SK-N-SH treated with all-trans-retinoic acid at 6 μM for 48 hours (cell line): Measurements from ENCODE around the gene NPR1.
"Not testable (repeated sequence)": the region's sequence is repeated elsewhere in the genome, so short reads cannot be mapped to it uniquely, and the experiment has no call there.

Experiments used
- ATAC-seq: fragments of 200-7000 bp; cut with Tn5 transposase; 3 replicates; pipeline ENCODE4 v1.9.1; 2020; ENCODE audit warnings: mild to moderate bottlenecking, moderate library complexity
- ARNTL ChIP-seq: fragments of 450-650 bp; formaldehyde crosslinking; IDR thresholded peaks from 2 replicates; pipeline ENCODE4 v1.5.0; 2020; ENCODE audit warnings: low read depth, mild to moderate bottlenecking, moderate library complexity, borderline replicate concordance
- BACH2 ChIP-seq: fragments of 250-450 bp; sonication (Bioruptor Pico); IDR thresholded peaks from 2 replicates; pipeline ENCODE4 v1.9.0; 2021; ENCODE audit warnings: mild to moderate bottlenecking, borderline replicate concordance
- CSDC2 ChIP-seq: fragments of 250-450 bp; sonication (Bioruptor Pico); IDR thresholded peaks from 2 replicates; pipeline ENCODE4 v1.5.0; 2020; ENCODE audit warnings: mild to moderate bottlenecking, moderate library complexity
- ESRRG ChIP-seq: fragments of 250-450 bp; sonication (Bioruptor Pico); IDR thresholded peaks from 2 replicates; pipeline ENCODE4 v1.6.1; 2021; ENCODE audit warnings: mild to moderate bottlenecking
- GLIS3 ChIP-seq: fragments of 250-450 bp; sonication (Bioruptor Pico); IDR thresholded peaks from 2 replicates; pipeline ENCODE4 v1.5.0; 2020; ENCODE audit warnings: mild to moderate bottlenecking, moderate library complexity
- ISL1 ChIP-seq: fragments of 250-450 bp; sonication (Bioruptor Pico); IDR thresholded peaks from 2 replicates; pipeline ENCODE4 v2.1.2; 2022; ENCODE audit warnings: mild to moderate bottlenecking, moderate library complexity
- OSR1 ChIP-seq: fragments of 250-450 bp; sonication (Bioruptor Pico); IDR thresholded peaks from 2 replicates; pipeline ENCODE4 v1.8.0; 2022; ENCODE audit warnings: moderate library complexity, mild to moderate bottlenecking, inconsistent platforms
- PPARA ChIP-seq: fragments of 250-450 bp; sonication (Bioruptor Pico); IDR thresholded peaks from 2 replicates; pipeline ENCODE4 v1.5.0; 2020; ENCODE audit warnings: mild to moderate bottlenecking, borderline replicate concordance
- SNAI2 ChIP-seq: fragments of 250-450 bp; sonication (Bioruptor Pico); IDR thresholded peaks from 2 replicates; pipeline ENCODE4 v1.5.0; 2020; ENCODE audit warnings: mild to moderate bottlenecking, moderate library complexity
- TCF4 ChIP-seq: fragments of 250-450 bp; sonication (Bioruptor Pico); IDR thresholded peaks from 2 replicates; pipeline ENCODE4 v1.8.0; 2021; ENCODE audit warnings: mild to moderate bottlenecking, moderate library complexity, borderline replicate concordance
- TOX ChIP-seq: fragments of 250-450 bp; sonication (Bioruptor Pico); IDR thresholded peaks from 2 replicates; pipeline ENCODE4 v1.8.0; 2021; ENCODE audit warnings: mild to moderate bottlenecking, moderate library complexity, borderline replicate concordance
- ZC3H10 ChIP-seq: fragments of 250-450 bp; sonication (Bioruptor Pico); IDR thresholded peaks from 2 replicates; pipeline ENCODE4 v1.5.1; 2021; ENCODE audit warnings: mild to moderate bottlenecking, moderate library complexity
- ZFP3 ChIP-seq: fragments of 250-450 bp; sonication (Bioruptor Pico); IDR thresholded peaks from 2 replicates; pipeline ENCODE4 v1.5.0; 2020; ENCODE audit warnings: mild to moderate bottlenecking, moderate library complexity
- ZFP30 ChIP-seq: fragments of 450-650 bp; formaldehyde crosslinking; IDR thresholded peaks from 2 replicates; pipeline ENCODE4 v1.5.0; 2022; ENCODE audit warnings: mild to moderate bottlenecking, moderate library complexity
- ZNF565 ChIP-seq: fragments of 450-650 bp; formaldehyde crosslinking; conservative IDR thresholded peaks from 2 replicates; pipeline ENCODE4 v1.5.0; 2020; ENCODE audit warnings: low read depth, mild to moderate bottlenecking, moderate library complexity
- ZNF70 ChIP-seq: fragments of 450-650 bp; formaldehyde crosslinking; IDR thresholded peaks from 2 replicates; pipeline ENCODE4 v1.5.0; 2020; ENCODE audit warnings: mild to moderate bottlenecking, moderate library complexity
- TF ChIP-seq, protein P1 (sequence below): fragments of 250-450 bp; sonication (Bioruptor Pico); IDR thresholded peaks from 2 replicates; pipeline ENCODE4 v1.8.0; 2021; ENCODE audit warnings: low read depth, mild to moderate bottlenecking, moderate library complexity, borderline replicate concordance
- TF ChIP-seq, protein P2 (sequence below): fragments of 250-450 bp; sonication (Bioruptor Pico); IDR thresholded peaks from 2 replicates; pipeline ENCODE4 v1.5.1; 2021; ENCODE audit warnings: mild to moderate bottlenecking, moderate library complexity
- TF ChIP-seq, protein P3 (sequence below): fragments of 250-450 bp; sonication (Bioruptor Pico); IDR thresholded peaks from 2 replicates; pipeline ENCODE4 v1.5.0; 2020; ENCODE audit warnings: mild to moderate bottlenecking, moderate library complexity
- TF ChIP-seq, protein P4 (sequence below): fragments of 250-450 bp; sonication (Bioruptor Pico); IDR thresholded peaks from 2 replicates; pipeline ENCODE4 v1.8.0; 2020; ENCODE audit warnings: mild to moderate bottlenecking, moderate library complexity, borderline replicate concordance

The NPR1 gene

DNA sequence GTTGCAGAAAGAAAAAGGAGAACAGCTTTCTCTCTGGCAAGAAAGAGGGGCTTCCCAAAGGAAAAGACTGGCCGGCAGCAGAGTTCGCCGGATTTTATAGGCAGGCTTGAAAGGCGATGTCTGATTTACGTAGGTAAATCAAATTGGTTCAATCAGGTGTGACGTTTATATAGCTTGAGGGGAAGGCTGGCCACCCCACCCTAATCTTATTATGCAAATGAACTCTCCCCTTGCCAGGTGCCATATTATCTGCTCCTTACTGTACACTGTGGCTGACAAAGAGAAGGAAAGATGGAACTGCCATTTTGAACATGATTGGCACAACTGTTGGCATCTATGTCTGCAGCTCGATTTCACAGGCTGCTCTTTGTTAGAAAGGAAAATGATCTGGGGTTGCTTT is 32.5 kb downstream of the NPR1 start:
- no peak for ATAC-seq
- TF ChIP-seq, protein P1, sequence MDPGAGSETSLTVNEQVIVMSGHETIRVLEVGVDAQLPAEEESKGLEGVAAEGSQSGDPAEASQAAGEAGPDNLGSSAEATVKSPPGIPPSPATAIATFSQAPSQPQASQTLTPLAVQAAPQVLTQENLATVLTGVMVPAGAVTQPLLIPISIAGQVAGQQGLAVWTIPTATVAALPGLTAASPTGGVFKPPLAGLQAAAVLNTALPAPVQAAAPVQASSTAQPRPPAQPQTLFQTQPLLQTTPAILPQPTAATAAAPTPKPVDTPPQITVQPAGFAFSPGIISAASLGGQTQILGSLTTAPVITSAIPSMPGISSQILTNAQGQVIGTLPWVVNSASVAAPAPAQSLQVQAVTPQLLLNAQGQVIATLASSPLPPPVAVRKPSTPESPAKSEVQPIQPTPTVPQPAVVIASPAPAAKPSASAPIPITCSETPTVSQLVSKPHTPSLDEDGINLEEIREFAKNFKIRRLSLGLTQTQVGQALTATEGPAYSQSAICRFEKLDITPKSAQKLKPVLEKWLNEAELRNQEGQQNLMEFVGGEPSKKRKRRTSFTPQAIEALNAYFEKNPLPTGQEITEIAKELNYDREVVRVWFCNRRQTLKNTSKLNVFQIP (CRISPR knock-in tag) = no peak
- TF ChIP-seq SNAI2 (CRISPR knock-in tag) = no peak
- no peak for TF ChIP-seq ISL1 (CRISPR knock-in tag)

DNA sequence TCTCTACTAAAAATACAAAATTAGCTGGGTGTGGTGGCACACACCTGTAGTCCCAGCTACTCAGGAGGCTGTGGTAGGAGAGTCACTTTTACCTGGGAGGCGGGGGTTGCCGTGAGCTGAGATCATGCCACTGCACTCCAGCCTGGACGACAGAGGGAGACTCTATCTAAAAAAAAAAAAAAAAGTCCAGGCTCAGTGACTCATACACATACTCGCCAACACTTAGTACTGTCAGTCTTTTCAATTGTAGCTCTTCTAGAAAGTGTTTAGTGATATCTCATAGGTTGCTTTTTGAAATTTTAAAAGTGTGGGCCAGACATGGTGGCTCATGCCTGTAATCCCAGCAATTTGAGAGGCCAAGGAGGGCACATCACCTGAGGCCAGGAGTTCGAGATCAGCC is 37.7 kb downstream of the NPR1 start:
- not testable (repeated sequence) for ATAC-seq

DNA sequence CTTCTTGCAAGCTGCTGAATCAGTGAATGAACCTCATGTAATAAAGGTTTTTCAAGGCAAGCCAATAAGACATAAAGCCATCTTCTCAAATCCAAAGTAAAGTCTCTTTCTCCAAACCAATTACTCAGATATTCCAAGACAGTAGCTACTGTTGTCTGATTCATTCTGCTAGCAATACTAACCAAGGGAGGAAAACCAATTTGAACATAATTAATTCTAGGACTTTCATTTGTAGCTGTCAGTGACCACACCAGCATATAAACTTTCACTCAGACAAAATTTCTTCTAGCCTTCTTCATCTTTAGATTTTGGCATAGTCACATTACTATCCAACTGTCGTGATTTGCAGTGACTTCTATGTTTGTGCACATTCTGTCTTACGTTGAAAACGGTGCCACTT is 38.8 kb downstream of the NPR1 start:
- TF ChIP-seq ZFP30 (CRISPR knock-in tag) = no peak
- no peak for TF ChIP-seq ZNF70 (CRISPR knock-in tag)
- TF ChIP-seq, protein P2, sequence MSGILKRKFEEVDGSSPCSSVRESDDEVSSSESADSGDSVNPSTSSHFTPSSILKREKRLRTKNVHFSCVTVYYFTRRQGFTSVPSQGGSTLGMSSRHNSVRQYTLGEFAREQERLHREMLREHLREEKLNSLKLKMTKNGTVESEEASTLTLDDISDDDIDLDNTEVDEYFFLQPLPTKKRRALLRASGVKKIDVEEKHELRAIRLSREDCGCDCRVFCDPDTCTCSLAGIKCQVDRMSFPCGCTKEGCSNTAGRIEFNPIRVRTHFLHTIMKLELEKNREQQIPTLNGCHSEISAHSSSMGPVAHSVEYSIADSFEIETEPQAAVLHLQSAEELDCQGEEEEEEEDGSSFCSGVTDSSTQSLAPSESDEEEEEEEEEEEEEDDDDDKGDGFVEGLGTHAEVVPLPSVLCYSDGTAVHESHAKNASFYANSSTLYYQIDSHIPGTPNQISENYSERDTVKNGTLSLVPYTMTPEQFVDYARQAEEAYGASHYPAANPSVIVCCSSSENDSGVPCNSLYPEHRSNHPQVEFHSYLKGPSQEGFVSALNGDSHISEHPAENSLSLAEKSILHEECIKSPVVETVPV (CRISPR knock-in tag) = no peak
- no peak for TF ChIP-seq ISL1 (CRISPR knock-in tag)
- no peak for TF ChIP-seq OSR1 (CRISPR knock-in tag)
- no peak for TF ChIP-seq ZFP3 (CRISPR knock-in tag)
- TF ChIP-seq TCF4 (CRISPR knock-in tag) = no peak
- TF ChIP-seq TOX (CRISPR knock-in tag) = no peak
- no peak for TF ChIP-seq ZC3H10 (CRISPR knock-in tag)
- no peak for TF ChIP-seq ESRRG
- no peak for TF ChIP-seq BACH2 (CRISPR knock-in tag)
- no peak for TF ChIP-seq GLIS3
- TF ChIP-seq, protein P3, sequence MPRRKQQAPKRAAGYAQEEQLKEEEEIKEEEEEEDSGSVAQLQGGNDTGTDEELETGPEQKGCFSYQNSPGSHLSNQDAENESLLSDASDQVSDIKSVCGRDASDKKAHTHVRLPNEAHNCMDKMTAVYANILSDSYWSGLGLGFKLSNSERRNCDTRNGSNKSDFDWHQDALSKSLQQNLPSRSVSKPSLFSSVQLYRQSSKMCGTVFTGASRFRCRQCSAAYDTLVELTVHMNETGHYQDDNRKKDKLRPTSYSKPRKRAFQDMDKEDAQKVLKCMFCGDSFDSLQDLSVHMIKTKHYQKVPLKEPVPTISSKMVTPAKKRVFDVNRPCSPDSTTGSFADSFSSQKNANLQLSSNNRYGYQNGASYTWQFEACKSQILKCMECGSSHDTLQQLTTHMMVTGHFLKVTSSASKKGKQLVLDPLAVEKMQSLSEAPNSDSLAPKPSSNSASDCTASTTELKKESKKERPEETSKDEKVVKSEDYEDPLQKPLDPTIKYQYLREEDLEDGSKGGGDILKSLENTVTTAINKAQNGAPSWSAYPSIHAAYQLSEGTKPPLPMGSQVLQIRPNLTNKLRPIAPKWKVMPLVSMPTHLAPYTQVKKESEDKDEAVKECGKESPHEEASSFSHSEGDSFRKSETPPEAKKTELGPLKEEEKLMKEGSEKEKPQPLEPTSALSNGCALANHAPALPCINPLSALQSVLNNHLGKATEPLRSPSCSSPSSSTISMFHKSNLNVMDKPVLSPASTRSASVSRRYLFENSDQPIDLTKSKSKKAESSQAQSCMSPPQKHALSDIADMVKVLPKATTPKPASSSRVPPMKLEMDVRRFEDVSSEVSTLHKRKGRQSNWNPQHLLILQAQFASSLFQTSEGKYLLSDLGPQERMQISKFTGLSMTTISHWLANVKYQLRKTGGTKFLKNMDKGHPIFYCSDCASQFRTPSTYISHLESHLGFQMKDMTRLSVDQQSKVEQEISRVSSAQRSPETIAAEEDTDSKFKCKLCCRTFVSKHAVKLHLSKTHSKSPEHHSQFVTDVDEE (CRISPR knock-in tag) = no peak
- TF ChIP-seq CSDC2 = no peak
- TF ChIP-seq ARNTL (CRISPR knock-in tag) = no peak
- TF ChIP-seq PPARA (CRISPR knock-in tag) = no peak
- TF ChIP-seq, protein P1 (CRISPR knock-in tag) = no peak
- TF ChIP-seq SNAI2 (CRISPR knock-in tag) = no peak
- no peak for ATAC-seq

DNA sequence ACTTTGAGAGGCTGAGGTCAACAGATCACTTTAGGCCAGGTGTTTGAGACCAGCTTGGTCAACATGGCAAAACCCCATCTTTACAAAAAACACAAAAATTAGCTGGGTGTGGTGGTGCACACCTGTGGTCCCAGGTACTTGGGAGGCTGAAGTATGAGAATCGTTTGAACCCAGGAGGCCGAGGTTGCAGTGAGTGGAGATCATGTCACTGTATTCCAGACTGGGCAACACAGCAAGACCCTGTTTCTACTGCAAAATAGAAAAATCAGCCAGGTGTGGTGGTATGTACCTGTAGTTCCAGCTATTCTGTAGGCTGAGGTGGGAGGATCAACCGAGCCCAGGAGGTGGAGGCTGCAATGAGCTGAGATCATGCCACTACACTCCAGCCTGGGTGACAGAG is 45.2 kb downstream of the NPR1 start:
- no peak for ATAC-seq
- TF ChIP-seq PPARA (CRISPR knock-in tag) = no peak
- TF ChIP-seq, protein P3 (CRISPR knock-in tag) = no peak
- no peak for TF ChIP-seq ZNF565 (CRISPR knock-in tag)
- TF ChIP-seq ZFP3 (CRISPR knock-in tag) = no peak
- TF ChIP-seq TCF4 (CRISPR knock-in tag) = no peak
- TF ChIP-seq ZC3H10 (CRISPR knock-in tag) = no peak
- TF ChIP-seq, protein P2 (CRISPR knock-in tag) = no peak
- TF ChIP-seq ZFP30 (CRISPR knock-in tag) = no peak
- TF ChIP-seq, protein P4, sequence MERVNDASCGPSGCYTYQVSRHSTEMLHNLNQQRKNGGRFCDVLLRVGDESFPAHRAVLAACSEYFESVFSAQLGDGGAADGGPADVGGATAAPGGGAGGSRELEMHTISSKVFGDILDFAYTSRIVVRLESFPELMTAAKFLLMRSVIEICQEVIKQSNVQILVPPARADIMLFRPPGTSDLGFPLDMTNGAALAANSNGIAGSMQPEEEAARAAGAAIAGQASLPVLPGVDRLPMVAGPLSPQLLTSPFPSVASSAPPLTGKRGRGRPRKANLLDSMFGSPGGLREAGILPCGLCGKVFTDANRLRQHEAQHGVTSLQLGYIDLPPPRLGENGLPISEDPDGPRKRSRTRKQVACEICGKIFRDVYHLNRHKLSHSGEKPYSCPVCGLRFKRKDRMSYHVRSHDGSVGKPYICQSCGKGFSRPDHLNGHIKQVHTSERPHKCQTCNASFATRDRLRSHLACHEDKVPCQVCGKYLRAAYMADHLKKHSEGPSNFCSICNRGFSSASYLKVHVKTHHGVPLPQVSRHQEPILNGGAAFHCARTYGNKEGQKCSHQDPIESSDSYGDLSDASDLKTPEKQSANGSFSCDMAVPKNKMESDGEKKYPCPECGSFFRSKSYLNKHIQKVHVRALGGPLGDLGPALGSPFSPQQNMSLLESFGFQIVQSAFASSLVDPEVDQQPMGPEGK = no peak
- TF ChIP-seq ESRRG = no peak
- TF ChIP-seq TOX (CRISPR knock-in tag) = no peak
